ENCODE results near the gene SYT12.

SYT12 gene

GRCh38 chr11:67030976-67031375 lies 8.0 kb downstream of the SYT12 start:
- no peak for DNase-seq (ENCODE audit: low spot score)

GRCh38 chr11:67031791-67032561 lies 9.0 kb downstream of the SYT12 start:
- DNase-seq (ENCODE audit: low spot score): no peak

GRCh38 chr11:67032830-67033551 lies 10.1 kb downstream of the SYT12 start:
- no peak for DNase-seq (ENCODE audit: low spot score)

GRCh38 chr11:67033661-67034166 lies 10.8 kb downstream of the SYT12 start:
- DNase-seq (ENCODE audit: low spot score): no peak

GRCh38 chr11:67034350-67034749 lies 11.4 kb downstream of the SYT12 start:
- DNase-seq (ENCODE audit: low spot score): no peak

GRCh38 chr11:67040147-67040546 lies 17.2 kb downstream of the SYT12 start:
- DNase-seq (ENCODE audit: low spot score): no peak

- DNase-seq (ENCODE audit: low spot score): no peak
These were observed 18.7 kb downstream of the SYT12 start for GRCh38 chr11:67041602-67042001.

- DNase-seq (ENCODE audit: low spot score): no peak
These were observed 20.8 kb downstream of the SYT12 start for GRCh38 chr11:67043572-67044349.

- DNase-seq (ENCODE audit: low spot score): no peak
These were observed 21.6 kb downstream of the SYT12 start for GRCh38 chr11:67044496-67044895.

GRCh38 chr11:67045314-67045713 lies 22.4 kb downstream of the SYT12 start:
- DNase-seq (ENCODE audit: low spot score): no peak

- DNase-seq (ENCODE audit: low spot score): no peak
These were observed 25.7 kb downstream of the SYT12 start for GRCh38 chr11:67048515-67049130.

GRCh38 chr11:67050139-67050538 lies 27.2 kb downstream of the SYT12 start:
- DNase-seq (ENCODE audit: low spot score): no peak

- no peak for DNase-seq (ENCODE audit: low spot score)
These were observed 28.4 kb downstream of the SYT12 start for GRCh38 chr11:67051180-67051893.

GRCh38 chr11:67051945-67052488 lies 29.1 kb downstream of the SYT12 start:
- DNase-seq (ENCODE audit: low spot score): no peak

GRCh38 chr11:67052891-67053290 lies 30.0 kb downstream of the SYT12 start:
- DNase-seq (ENCODE audit: low spot score): no peak

GRCh38 chr11:67053896-67054329 lies 31.0 kb downstream of the SYT12 start:
- peak; percentile 37 for DNase-seq (ENCODE audit: low spot score)

- DNase-seq (ENCODE audit: low spot score): no peak
These were observed 31.5 kb downstream of the SYT12 start for GRCh38 chr11:67054346-67054835.

GRCh38 chr11:67054836-67055523 lies 32.0 kb downstream of the SYT12 start:
- DNase-seq (ENCODE audit: low spot score): no peak

GRCh38 chr11:67055812-67056211 lies 32.9 kb downstream of the SYT12 start:
- no peak for DNase-seq (ENCODE audit: low spot score)

All from activated CD4-positive, alpha-beta T cell treated with anti-CD3 and anti-CD28 coated beads, Interleukin-2, Interleukin-4, amounts not matched to agents 100 ng/mL and 50 ng/mL, durations not matched to agents 16 hours and 8 hours (primary cell).